ENCODE measurements around the gene NCKAP5.

The NCKAP5 gene

GRCh38 chr2:133599211-133599803, 31.0 kb upstream of the NCKAP5 start:
- no peak for TF ChIP-seq CTCF (IDR thresholded peaks at IDR 0.05; ENCODE audit: low read depth, low read length)
- no peaks in the 10 kb centered on the region for H3K9me3 ChIP-seq (ENCODE audit: severe bottlenecking)
- no peaks in the 10 kb centered on the region for H3K27me3 ChIP-seq (ENCODE audit: insufficient read depth, low read depth, severe bottlenecking)
- H3K27ac ChIP-seq: no peak overlapping the region
- H3K4me3 ChIP-seq (ENCODE audit: low read depth, low read length): no peak overlapping the region
- no peak for DNase-seq
- no peaks in the 10 kb centered on the region for H3K36me3 ChIP-seq

GRCh38 chr2:133598769-133599168, 30.5 kb upstream of the NCKAP5 start:
- Histone ChIP-seq H3K27me3 (ENCODE audit: insufficient read depth, low read depth, severe bottlenecking) (no peaks in the 10 kb centered on the region), H3K9me3 (ENCODE audit: severe bottlenecking) (no peaks in the 10 kb centered on the region), H3K4me3 (ENCODE audit: low read depth, low read length) (no peak overlapping the region), H3K27ac (no peak overlapping the region), H3K36me3 (no peaks in the 10 kb centered on the region)
- TF ChIP-seq CTCF (IDR thresholded peaks at IDR 0.05; ENCODE audit: low read depth, low read length): no peak
- DNase-seq: no peak

GRCh38 chr2:133596701-133597393, 28.6 kb upstream of the NCKAP5 start:
- Histone ChIP-seq H3K9me3 (ENCODE audit: severe bottlenecking) (no peaks in the 10 kb centered on the region), H3K27ac (no peak overlapping the region), H3K27me3 (ENCODE audit: insufficient read depth, low read depth, severe bottlenecking) (no peaks in the 10 kb centered on the region), H3K36me3 (no peaks in the 10 kb centered on the region), H3K4me3 (ENCODE audit: low read depth, low read length) (no peak overlapping the region)
- DNase-seq: no peak
- no peak for TF ChIP-seq CTCF (IDR thresholded peaks at IDR 0.05; ENCODE audit: low read depth, low read length)

GRCh38 chr2:133591164-133591563, 22.9 kb upstream of the NCKAP5 start:
- DNase-seq: no peak

GRCh38 chr2:133589456-133589855, 21.2 kb upstream of the NCKAP5 start:
- H3K36me3 ChIP-seq: no peaks in the 10 kb centered on the region
- H3K9me3 ChIP-seq (ENCODE audit: severe bottlenecking): no peaks in the 10 kb centered on the region
- no peaks in the 10 kb centered on the region for H3K27me3 ChIP-seq (ENCODE audit: insufficient read depth, low read depth, severe bottlenecking)
- no peak overlapping the region for H3K4me3 ChIP-seq (ENCODE audit: low read depth, low read length)
- no peak for DNase-seq
- H3K27ac ChIP-seq: no peak overlapping the region
- TF ChIP-seq CTCF (IDR thresholded peaks at IDR 0.05; ENCODE audit: low read depth, low read length): no peak

More at GRCh38 chr2:133591164-133591563, 22.9 kb upstream of the NCKAP5 start:
- no peaks in the 10 kb centered on the region for H3K36me3 ChIP-seq
- no peak overlapping the region for H3K4me3 ChIP-seq (ENCODE audit: low read depth, low read length)
- no peak overlapping the region for H3K27ac ChIP-seq
- no peaks in the 10 kb centered on the region for H3K27me3 ChIP-seq (ENCODE audit: insufficient read depth, low read depth, severe bottlenecking)
- TF ChIP-seq CTCF (IDR thresholded peaks at IDR 0.05; ENCODE audit: low read depth, low read length): no peak
- H3K9me3 ChIP-seq (ENCODE audit: severe bottlenecking): no peaks in the 10 kb centered on the region

Measured in WERI-Rb-1 (cell line).